ENCODE data around the gene ARL6IP1.

Gene ARL6IP1

DNA sequence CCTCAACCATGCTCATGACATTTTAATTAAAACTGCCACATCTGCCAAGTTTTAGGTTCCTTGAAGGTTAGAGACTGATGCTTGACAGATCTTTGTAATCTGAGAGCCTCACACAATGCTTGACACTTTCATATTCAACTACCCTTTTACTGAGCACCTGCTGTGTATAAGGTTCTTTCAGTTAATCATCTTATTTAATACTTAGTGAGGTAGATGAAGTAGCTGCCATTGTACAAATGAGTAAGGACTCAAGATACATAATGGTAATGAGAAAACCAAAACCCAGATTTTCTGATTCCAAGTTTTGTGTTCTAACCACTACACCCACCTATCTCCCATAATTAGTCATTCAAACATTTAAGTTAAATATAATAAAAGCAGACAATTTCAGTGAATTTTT lies 35.4 kb upstream of the ARL6IP1 start:
- Histone ChIP-seq H3K27me3 (ENCODE audit: insufficient read depth, low read length, poor library complexity) (no peaks in the 10 kb centered on the region), H3K23ac (ENCODE audit: low read length) (no peak overlapping the region), H3K4me3 (ENCODE audit: low read length) (no peak overlapping the region), H4K5ac (ENCODE audit: low read length) (no peak overlapping the region), H2BK15ac (replicated peaks; ENCODE audit: low read depth) (no peak overlapping the region), H4K8ac (ENCODE audit: low read depth, low read length) (no peak overlapping the region), H3K4ac (ENCODE audit: low read depth, low read length) (no peak overlapping the region), H2AK5ac (ENCODE audit: low read length) (no peak overlapping the region), H2BK120ac (ENCODE audit: low read depth, low read length) (no peak overlapping the region), H3K79me1 (ENCODE audit: low read length) (no peaks in the 10 kb centered on the region), H3K56ac (ENCODE audit: low read length) (no peak overlapping the region), H3K9ac (ENCODE audit: low read length) (no peak overlapping the region), H3K4me2 (ENCODE audit: low read length) (no peak overlapping the region), H3K18ac (ENCODE audit: low read length) (no peak overlapping the region), H3K4me1 (ENCODE audit: control insufficient read depth, low read depth, low read length) (no peaks in the 10 kb centered on the region), H2BK5ac (ENCODE audit: low read length) (no peak overlapping the region), H3K36me3 (ENCODE audit: control insufficient read depth, insufficient read depth, low read length) (peaks cover 17% of the 10 kb centered on the region), H3K27ac (ENCODE audit: low read depth, low read length) (no peak overlapping the region), H3K79me2 (ENCODE audit: control insufficient read depth, insufficient read depth, low read length) (no peaks in the 10 kb centered on the region)
- DNase-seq = no peak

DNA sequence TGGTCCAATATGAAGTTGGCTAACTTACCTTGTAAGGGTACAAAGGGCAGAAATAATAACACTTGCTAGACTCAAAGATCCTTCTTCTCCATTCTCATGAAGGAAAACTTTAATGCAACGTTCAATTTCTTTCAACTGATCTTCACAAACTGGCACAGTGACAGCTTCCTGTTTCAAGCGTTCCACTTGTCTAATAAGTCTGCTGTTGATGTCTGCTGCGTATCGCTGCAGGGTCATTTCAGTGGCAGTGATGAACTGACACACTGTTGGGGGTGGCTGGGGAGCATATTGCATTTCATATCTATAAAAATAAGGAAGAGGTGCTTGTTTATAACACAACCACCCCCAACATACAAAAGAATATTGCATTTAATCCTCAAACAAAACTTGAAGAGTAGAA lies 33.5 kb upstream of the ARL6IP1 start:
- Histone ChIP-seq H3K4me3 (ENCODE audit: low read length) (no peak overlapping the region), H3K4ac (ENCODE audit: low read depth, low read length) (no peak overlapping the region), H3K18ac (ENCODE audit: low read length) (no peak overlapping the region), H3K9ac (ENCODE audit: low read length) (no peak overlapping the region), H4K8ac (ENCODE audit: low read depth, low read length) (no peak overlapping the region), H3K23ac (ENCODE audit: low read length) (no peak overlapping the region), H3K4me2 (ENCODE audit: low read length) (no peak overlapping the region), H3K79me1 (ENCODE audit: low read length) (no peaks in the 10 kb centered on the region), H3K79me2 (ENCODE audit: control insufficient read depth, insufficient read depth, low read length) (no peaks in the 10 kb centered on the region), H3K36me3 (ENCODE audit: control insufficient read depth, insufficient read depth, low read length) (peaks cover 17% of the 10 kb centered on the region), H3K27me3 (ENCODE audit: insufficient read depth, low read length, poor library complexity) (no peaks in the 10 kb centered on the region), H2BK15ac (replicated peaks; ENCODE audit: low read depth) (no peak overlapping the region), H2AK5ac (ENCODE audit: low read length) (no peak overlapping the region), H3K56ac (ENCODE audit: low read length) (no peak overlapping the region), H4K5ac (ENCODE audit: low read length) (no peak overlapping the region), H3K4me1 (ENCODE audit: control insufficient read depth, low read depth, low read length) (no peaks in the 10 kb centered on the region), H3K27ac (ENCODE audit: low read depth, low read length) (no peak overlapping the region), H2BK5ac (ENCODE audit: low read length) (no peak overlapping the region), H2BK120ac (ENCODE audit: low read depth, low read length) (no peak overlapping the region)
- WGBS (ENCODE audit: extremely low coverage, insufficient coverage, low lambda C conversion rate) = no CpG with 5 or more reads among the region's 4 CpGs
- DNase-seq = no peak

DNA sequence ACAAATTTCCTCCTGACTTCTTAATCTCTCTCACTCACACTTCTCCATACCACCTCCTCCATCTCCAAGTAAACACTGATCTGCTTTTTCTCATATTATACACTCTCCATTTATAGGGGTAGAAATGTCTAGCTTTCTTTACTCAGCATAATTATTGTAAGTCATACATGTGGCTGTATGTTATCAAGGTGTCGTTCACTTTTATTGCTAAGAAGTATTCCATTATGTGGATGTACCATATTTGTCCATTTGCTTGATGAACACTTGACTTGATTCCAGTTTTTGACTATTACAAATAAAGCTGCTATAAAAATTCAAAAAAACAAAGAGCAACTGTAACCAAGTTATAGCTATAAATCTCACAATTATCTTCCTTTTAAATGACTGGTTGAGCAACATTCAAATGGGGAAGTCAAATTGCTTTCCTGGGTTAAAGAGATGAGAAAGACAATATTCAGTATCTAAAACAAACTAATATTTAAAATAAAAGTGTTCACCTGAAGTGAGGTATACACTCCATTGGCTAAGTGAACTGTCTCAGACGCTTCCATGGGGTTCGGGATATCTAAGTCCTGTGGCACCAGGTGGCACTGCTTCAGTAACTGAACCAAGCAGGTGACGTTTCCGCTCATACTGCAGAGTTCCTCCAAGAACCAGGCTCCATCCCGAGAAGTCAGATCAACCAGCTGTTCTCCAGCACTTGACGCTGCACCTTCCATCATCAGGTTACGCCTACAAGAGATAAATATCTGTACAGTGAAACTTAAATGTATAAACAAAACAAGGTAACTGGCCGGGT lies 32.6 kb upstream of the ARL6IP1 start:
- H3K56ac ChIP-seq (ENCODE audit: low read length) = no peak overlapping the region
- H3K79me1 ChIP-seq (ENCODE audit: low read length) = no peaks in the 10 kb centered on the region
- H4K8ac ChIP-seq (ENCODE audit: low read depth, low read length) = no peak overlapping the region
- H3K36me3 ChIP-seq (ENCODE audit: control insufficient read depth, insufficient read depth, low read length) = peaks cover 21% of the 10 kb centered on the region
- WGBS (ENCODE audit: extremely low coverage, insufficient coverage, low lambda C conversion rate) = no CpG with 5 or more reads among the region's 9 CpGs
- H4K5ac ChIP-seq (ENCODE audit: low read length) = no peak overlapping the region
- no peak overlapping the region for H2BK15ac ChIP-seq (replicated peaks; ENCODE audit: low read depth)
- H3K18ac ChIP-seq (ENCODE audit: low read length) = no peak overlapping the region
- no peak overlapping the region for H3K4me2 ChIP-seq (ENCODE audit: low read length)
- no peak overlapping the region for H3K27ac ChIP-seq (ENCODE audit: low read depth, low read length)
- H3K27me3 ChIP-seq (ENCODE audit: insufficient read depth, low read length, poor library complexity) = no peaks in the 10 kb centered on the region
- no peak overlapping the region for H3K4me3 ChIP-seq (ENCODE audit: low read length)
- H2BK5ac ChIP-seq (ENCODE audit: low read length) = no peak overlapping the region
- H2BK120ac ChIP-seq (ENCODE audit: low read depth, low read length) = no peak overlapping the region
- no peak overlapping the region for H3K23ac ChIP-seq (ENCODE audit: low read length)
- H3K79me2 ChIP-seq (ENCODE audit: control insufficient read depth, insufficient read depth, low read length) = no peaks in the 10 kb centered on the region
- no peak for DNase-seq
- no peaks in the 10 kb centered on the region for H3K4me1 ChIP-seq (ENCODE audit: control insufficient read depth, low read depth, low read length)
- H3K4ac ChIP-seq (ENCODE audit: low read depth, low read length) = no peak overlapping the region
- no peak overlapping the region for H2AK5ac ChIP-seq (ENCODE audit: low read length)
- no peak overlapping the region for H3K9ac ChIP-seq (ENCODE audit: low read length)

DNA sequence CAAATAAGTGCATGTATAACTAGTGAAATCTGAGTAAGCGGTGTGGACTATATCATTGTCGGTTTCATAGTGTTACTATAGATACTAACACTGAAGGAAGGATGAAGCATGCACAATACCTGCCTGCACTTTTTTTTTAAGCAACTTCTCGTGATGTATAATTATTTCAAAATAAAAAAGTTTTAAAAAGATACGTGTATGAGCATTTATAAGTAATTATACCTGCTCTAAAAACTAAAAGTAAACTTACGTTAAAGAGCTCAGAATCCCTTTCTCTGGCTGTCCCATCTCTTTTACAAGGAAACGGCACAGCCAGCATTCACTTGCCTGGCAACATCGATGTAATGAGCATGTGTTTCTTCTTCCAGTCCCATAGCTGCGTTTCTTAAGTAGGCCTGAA lies 31.3 kb upstream of the ARL6IP1 start:
- no peak for DNase-seq
- H3K27ac ChIP-seq (ENCODE audit: low read depth, low read length) = no peak overlapping the region
- no CpG with 5 or more reads among the region's 8 CpGs for WGBS (ENCODE audit: extremely low coverage, insufficient coverage, low lambda C conversion rate)

DNA sequence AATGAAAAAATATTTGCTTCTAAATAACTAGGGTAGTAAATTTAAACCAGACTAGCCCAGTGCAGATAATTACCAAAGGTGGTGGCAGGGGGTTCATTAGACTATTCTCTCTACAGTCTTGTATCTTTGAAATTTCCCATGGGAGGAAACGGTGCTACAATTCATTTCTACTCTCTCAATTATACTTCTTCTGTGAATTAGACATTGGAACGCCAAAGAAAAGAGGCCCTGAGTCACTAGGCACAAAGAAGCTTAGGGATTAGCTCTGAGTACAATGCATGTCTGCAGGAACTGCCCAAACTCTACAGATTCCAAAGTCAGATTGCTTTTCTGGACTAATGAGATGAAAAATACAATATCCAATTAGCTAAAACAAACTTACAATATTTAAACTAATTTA lies 30.7 kb upstream of the ARL6IP1 start:
- no peak overlapping the region for H3K4me2 ChIP-seq (ENCODE audit: low read length)
- H2BK120ac ChIP-seq (ENCODE audit: low read depth, low read length) = no peak overlapping the region
- no peak overlapping the region for H4K8ac ChIP-seq (ENCODE audit: low read depth, low read length)
- H3K4me3 ChIP-seq (ENCODE audit: low read length) = no peak overlapping the region
- no CpG with 5 or more reads among the region's 2 CpGs for WGBS (ENCODE audit: extremely low coverage, insufficient coverage, low lambda C conversion rate)
- peaks cover 18% of the 10 kb centered on the region for H3K36me3 ChIP-seq (ENCODE audit: control insufficient read depth, insufficient read depth, low read length)
- no peak overlapping the region for H3K18ac ChIP-seq (ENCODE audit: low read length)
- no peak overlapping the region for H3K23ac ChIP-seq (ENCODE audit: low read length)
- no peak overlapping the region for H2AK5ac ChIP-seq (ENCODE audit: low read length)
- no peaks in the 10 kb centered on the region for H3K27me3 ChIP-seq (ENCODE audit: insufficient read depth, low read length, poor library complexity)
- no peak overlapping the region for H3K27ac ChIP-seq (ENCODE audit: low read depth, low read length)
- no peak overlapping the region for H3K4ac ChIP-seq (ENCODE audit: low read depth, low read length)
- no peaks in the 10 kb centered on the region for H3K79me2 ChIP-seq (ENCODE audit: control insufficient read depth, insufficient read depth, low read length)
- no peak overlapping the region for H3K9ac ChIP-seq (ENCODE audit: low read length)
- H3K56ac ChIP-seq (ENCODE audit: low read length) = no peak overlapping the region
- no peak overlapping the region for H2BK5ac ChIP-seq (ENCODE audit: low read length)
- H3K4me1 ChIP-seq (ENCODE audit: control insufficient read depth, low read depth, low read length) = no peaks in the 10 kb centered on the region
- H2BK15ac ChIP-seq (replicated peaks; ENCODE audit: low read depth) = no peak overlapping the region
- DNase-seq = no peak
- H4K5ac ChIP-seq (ENCODE audit: low read length) = no peak overlapping the region
- no peaks in the 10 kb centered on the region for H3K79me1 ChIP-seq (ENCODE audit: low read length)

More for the DNA sequence above, 31.3 kb upstream of the ARL6IP1 start:
- H3K79me2 ChIP-seq (ENCODE audit: control insufficient read depth, insufficient read depth, low read length) = no peaks in the 10 kb centered on the region
- H3K9ac ChIP-seq (ENCODE audit: low read length) = no peak overlapping the region
- no peaks in the 10 kb centered on the region for H3K4me1 ChIP-seq (ENCODE audit: control insufficient read depth, low read depth, low read length)
- no peaks in the 10 kb centered on the region for H3K27me3 ChIP-seq (ENCODE audit: insufficient read depth, low read length, poor library complexity)
- H2BK15ac ChIP-seq (replicated peaks; ENCODE audit: low read depth) = no peak overlapping the region
- H3K36me3 ChIP-seq (ENCODE audit: control insufficient read depth, insufficient read depth, low read length) = peaks cover 23% of the 10 kb centered on the region
- no peak overlapping the region for H2BK120ac ChIP-seq (ENCODE audit: low read depth, low read length)
- H4K5ac ChIP-seq (ENCODE audit: low read length) = no peak overlapping the region
- no peak overlapping the region for H2AK5ac ChIP-seq (ENCODE audit: low read length)
- no peak overlapping the region for H3K23ac ChIP-seq (ENCODE audit: low read length)
- H3K56ac ChIP-seq (ENCODE audit: low read length) = no peak overlapping the region
- no peak overlapping the region for H2BK5ac ChIP-seq (ENCODE audit: low read length)
- H3K4me2 ChIP-seq (ENCODE audit: low read length) = no peak overlapping the region
- H3K18ac ChIP-seq (ENCODE audit: low read length) = no peak overlapping the region
- no peak overlapping the region for H4K8ac ChIP-seq (ENCODE audit: low read depth, low read length)
- H3K4ac ChIP-seq (ENCODE audit: low read depth, low read length) = no peak overlapping the region
- no peak overlapping the region for H3K4me3 ChIP-seq (ENCODE audit: low read length)
- no peaks in the 10 kb centered on the region for H3K79me1 ChIP-seq (ENCODE audit: low read length)

DNA sequence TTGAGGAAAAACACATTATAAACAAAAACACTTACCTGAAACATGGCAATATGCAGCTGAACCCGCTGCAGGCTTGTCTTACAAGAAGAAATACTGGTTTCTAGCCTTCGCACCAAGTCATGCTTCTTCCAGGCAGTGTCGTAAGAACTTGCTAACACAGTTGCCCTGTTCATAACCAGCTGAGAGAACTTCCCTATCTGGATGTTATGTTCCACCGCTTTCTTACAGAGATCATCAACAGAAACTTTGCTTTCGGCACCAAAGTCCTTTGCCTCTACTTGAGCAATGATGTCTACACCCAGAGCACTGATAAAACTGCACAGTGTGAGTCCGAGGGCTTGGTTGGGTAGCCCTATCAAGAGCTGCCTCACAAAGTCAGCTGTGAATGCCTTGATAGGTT lies 27.9 kb upstream of the ARL6IP1 start:
- no peaks in the 10 kb centered on the region for H3K4me1 ChIP-seq (ENCODE audit: control insufficient read depth, low read depth, low read length)
- H3K23ac ChIP-seq (ENCODE audit: low read length) = no peak overlapping the region
- no peak overlapping the region for H3K56ac ChIP-seq (ENCODE audit: low read length)
- H3K4me3 ChIP-seq (ENCODE audit: low read length) = no peak overlapping the region
- H3K27ac ChIP-seq (ENCODE audit: low read depth, low read length) = no peak overlapping the region
- DNase-seq = no peak
- no peak overlapping the region for H3K4me2 ChIP-seq (ENCODE audit: low read length)
- H3K9ac ChIP-seq (ENCODE audit: low read length) = no peak overlapping the region
- H2AK5ac ChIP-seq (ENCODE audit: low read length) = no peak overlapping the region
- H3K18ac ChIP-seq (ENCODE audit: low read length) = no peak overlapping the region
- peaks cover 8% of the 10 kb centered on the region for H3K36me3 ChIP-seq (ENCODE audit: control insufficient read depth, insufficient read depth, low read length)
- no CpG with 5 or more reads among the region's 6 CpGs for WGBS (ENCODE audit: extremely low coverage, insufficient coverage, low lambda C conversion rate)
- no peaks in the 10 kb centered on the region for H3K79me2 ChIP-seq (ENCODE audit: control insufficient read depth, insufficient read depth, low read length)
- H4K8ac ChIP-seq (ENCODE audit: low read depth, low read length) = no peak overlapping the region
- no peak overlapping the region for H2BK15ac ChIP-seq (replicated peaks; ENCODE audit: low read depth)
- H2BK120ac ChIP-seq (ENCODE audit: low read depth, low read length) = no peak overlapping the region
- H3K4ac ChIP-seq (ENCODE audit: low read depth, low read length) = no peak overlapping the region
- no peak overlapping the region for H2BK5ac ChIP-seq (ENCODE audit: low read length)
- no peaks in the 10 kb centered on the region for H3K79me1 ChIP-seq (ENCODE audit: low read length)
- no peaks in the 10 kb centered on the region for H3K27me3 ChIP-seq (ENCODE audit: insufficient read depth, low read length, poor library complexity)
- H4K5ac ChIP-seq (ENCODE audit: low read length) = no peak overlapping the region

Data from mesendoderm (in vitro differentiated cells).